GM12875 (cell line): Measurements from ENCODE around the gene TBC1D16.

Source experiments
- H3K4me3 ChIP-seq: one replicate; pipeline ENCODE4 v1.5.1; 2011; ENCODE audit warnings: low read depth, low read length, control low read depth
- TF ChIP-seq, protein P1 (sequence below): IDR thresholded peaks from 2 replicates; pipeline ENCODE4 v1.5.1; 2011; ENCODE audit warnings: low read depth, mild to moderate bottlenecking, control low read depth, inconsistent platforms, low read length, moderate library complexity, borderline replicate concordance; ENCODE audit not compliant: insufficient read depth

Gene TBC1D16

DNA sequence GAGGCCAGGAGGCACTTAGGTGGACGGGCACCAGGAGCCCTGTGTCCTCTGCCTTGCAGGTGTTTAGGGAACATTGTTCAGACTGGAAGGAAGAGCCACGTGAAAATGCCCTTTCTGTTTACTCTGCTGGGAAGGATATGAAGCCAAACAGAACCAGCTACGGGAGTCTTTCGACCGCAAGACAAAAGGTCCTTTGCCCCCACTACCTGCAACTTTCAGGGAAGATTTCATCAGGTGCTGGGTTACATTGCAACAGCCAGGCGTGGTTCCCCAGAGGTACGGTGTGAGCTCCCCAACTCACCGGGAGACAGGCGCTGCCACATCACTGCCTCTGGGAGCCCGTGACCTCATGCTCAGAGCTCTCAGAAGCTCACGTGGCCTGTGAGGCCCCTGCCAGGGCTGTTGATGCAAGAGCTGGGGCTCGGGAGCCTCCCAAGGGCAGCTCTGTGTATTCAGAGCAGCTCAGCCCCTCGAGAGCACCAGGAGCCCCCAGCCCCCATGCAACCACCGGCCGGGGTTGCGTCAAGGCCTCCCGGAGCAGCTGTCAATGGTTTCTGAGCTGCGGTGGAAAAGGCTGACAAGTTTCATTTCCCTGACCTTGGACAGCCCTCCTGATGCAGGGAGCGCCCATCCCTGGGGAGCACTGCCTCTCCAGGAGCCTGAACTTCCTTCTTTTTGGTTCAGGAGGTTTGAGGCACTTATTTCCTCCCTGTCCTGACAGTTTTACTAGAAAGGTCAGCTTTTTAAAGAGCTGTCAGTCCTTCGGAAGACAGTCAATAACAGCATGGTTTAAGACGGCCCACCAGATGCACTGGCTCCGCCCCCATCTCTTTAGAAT is 42.1 kb downstream of the TBC1D16 start:
- no peak overlapping the region for H3K4me3 ChIP-seq
- TF ChIP-seq, protein P1, sequence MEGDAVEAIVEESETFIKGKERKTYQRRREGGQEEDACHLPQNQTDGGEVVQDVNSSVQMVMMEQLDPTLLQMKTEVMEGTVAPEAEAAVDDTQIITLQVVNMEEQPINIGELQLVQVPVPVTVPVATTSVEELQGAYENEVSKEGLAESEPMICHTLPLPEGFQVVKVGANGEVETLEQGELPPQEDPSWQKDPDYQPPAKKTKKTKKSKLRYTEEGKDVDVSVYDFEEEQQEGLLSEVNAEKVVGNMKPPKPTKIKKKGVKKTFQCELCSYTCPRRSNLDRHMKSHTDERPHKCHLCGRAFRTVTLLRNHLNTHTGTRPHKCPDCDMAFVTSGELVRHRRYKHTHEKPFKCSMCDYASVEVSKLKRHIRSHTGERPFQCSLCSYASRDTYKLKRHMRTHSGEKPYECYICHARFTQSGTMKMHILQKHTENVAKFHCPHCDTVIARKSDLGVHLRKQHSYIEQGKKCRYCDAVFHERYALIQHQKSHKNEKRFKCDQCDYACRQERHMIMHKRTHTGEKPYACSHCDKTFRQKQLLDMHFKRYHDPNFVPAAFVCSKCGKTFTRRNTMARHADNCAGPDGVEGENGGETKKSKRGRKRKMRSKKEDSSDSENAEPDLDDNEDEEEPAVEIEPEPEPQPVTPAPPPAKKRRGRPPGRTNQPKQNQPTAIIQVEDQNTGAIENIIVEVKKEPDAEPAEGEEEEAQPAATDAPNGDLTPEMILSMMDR = no peak

DNA sequence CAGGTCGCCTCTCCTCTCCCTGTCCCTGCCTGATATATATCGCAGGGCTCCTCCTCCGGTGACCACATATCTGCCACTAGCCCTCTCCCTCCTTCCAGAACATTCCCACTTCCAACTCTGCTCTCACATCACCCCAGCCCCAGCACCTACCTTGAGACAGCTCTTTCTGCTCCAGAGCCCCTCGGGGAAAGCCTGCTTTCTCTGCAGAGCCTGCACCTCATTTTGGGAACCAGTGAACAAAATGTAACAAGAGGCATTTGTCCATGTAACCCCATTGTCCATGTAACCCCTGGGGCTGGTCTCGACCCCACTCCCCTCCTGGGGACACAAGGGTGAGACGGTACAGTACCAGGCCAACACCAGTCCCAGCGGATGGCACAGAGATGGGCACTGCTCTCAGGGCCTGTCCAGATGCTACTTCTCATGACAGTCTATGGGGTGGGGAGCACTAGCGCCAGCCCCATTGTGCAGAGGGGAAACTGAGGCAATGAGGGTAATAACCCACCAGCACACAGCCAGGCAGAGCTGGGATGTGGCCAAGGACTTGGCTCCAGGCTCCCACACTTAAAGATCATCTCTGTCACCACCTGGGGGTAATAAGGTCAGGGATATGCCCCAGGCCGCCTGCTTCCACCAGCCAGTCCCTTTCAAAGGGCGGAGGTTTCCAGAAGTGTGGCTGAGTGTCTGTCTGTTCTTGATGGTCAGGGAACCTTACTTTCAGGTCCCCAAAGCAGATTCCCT is 42.9 kb downstream of the TBC1D16 start:
- TF ChIP-seq, protein P1 = no peak
- no peak overlapping the region for H3K4me3 ChIP-seq

DNA sequence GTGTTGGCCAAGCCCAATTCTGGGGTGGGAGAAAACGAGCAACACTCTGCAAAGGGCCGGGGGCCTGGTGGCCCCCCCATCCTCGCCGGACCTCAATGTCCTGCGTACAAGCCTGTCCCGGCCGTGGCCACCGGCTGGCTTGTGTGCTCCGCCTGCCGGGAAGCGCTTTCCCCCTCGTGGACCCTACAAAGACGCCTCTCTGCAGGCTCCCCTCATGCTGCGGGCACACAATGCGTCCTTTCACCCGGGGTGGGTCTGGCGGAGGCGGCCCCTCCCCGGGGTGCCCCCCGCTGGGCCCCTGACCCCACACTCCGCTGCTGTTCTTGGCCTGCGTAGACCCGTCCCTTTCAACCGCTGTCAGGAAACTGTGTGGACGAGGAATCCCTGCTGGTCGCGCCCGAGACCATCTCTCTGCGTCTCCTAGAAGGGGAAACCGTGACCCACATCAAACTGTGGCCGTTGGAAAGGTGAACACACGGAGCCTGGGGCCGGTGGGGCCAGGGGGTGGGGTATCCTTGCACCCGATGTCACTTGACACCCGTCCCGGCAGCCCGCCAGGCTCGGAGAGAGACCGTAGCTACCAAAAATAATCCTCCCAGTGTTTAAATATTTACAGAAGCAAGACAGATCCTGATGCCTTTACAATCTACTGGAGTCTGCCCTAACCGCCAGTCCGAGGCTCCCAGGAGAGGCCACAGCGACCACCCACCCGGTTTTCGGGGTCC is 43.6 kb downstream of the TBC1D16 start:
- H3K4me3 ChIP-seq = no peak overlapping the region
- TF ChIP-seq, protein P1 = no peak

DNA sequence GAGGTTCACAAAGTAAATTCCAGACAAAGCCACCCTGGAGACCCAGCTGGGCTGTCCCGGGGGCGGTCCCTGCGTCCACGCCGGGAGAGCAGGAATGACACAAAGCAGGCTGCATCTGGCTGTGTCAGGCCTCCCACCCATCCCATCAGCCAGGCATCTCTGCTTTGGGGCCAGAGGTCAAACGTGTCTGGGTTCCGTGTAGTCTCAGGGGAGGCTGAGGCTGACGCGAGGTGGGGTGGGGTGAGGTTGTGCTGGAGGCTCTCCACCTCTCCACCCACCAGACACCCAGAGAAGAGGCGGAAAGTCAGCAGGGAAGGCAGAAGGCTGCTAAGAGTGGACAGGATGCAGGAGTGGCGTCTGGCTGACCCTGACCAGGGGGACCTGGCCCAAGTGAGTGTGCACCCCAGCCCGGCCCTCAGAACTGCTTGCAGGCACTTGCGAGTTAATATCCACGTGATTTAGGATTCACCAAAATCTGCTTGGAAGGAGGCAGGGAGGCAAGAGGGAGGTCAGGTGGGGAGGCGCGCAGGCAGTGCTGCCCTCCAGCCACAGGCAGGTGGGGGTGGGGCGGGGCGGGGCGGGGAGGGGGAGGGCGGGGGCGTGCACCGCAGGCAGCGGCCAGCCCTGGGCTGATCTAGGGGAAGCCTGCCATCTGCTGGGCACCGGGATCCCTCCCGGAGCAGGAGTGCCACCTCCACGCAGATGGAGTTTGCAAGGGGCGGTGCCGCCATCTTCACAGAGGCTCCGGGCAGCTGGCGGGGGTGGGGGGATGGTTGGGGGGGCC is 44.3 kb downstream of the TBC1D16 start:
- no peak overlapping the region for H3K4me3 ChIP-seq
- TF ChIP-seq, protein P1 = peak; percentile 26; the same call in 1 of the 2 replicates

DNA sequence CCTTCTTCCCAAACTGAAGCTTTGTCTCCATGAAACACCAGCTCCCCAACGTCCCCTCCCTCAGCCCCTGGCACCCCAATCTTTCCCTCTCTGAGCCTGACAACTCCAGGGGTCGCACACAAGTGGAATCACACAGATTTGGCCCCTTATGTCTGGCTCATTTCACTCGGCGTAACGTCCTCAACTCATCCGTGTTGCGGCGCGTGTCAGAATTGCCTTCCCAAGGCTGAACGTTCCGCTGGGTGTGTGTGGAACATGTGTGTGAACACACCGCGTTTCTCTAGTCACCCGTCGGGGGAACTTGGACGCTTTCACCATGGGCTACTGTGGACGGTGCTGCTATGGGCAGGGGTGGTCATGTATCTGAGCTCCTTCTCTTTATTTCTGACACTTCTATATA is 45.0 kb downstream of the TBC1D16 start:
- TF ChIP-seq, protein P1 = no peak
- no peak overlapping the region for H3K4me3 ChIP-seq

DNA sequence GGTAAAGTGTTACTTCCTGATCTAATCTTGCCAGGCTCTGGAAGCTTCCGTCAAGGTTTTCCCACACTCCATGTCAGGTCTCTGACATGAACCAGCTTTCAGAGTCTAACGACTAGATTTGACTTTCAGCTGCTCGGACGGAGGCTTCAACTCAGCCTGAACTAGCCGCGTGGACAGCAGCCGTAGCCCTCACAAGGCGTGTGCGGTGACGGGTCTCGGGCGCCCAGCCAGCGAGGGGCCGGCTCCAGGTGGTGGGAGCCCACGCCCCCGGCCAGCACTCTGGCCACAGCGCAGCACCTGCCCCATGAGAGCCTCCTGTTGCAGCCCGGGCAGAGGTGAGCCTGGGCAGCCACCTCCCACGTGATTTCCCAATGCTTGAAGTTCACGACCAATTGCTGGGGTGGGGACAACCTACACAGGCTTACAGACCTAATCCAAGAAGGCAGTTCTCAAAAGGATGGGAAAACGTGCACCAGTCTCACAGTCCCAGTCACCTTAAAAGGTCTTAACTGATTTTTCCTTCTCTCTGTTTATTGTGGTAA is 45.5 kb downstream of the TBC1D16 start:
- H3K4me3 ChIP-seq = no peak overlapping the region
- TF ChIP-seq, protein P1 = no peak
